Endothelial cell of hepatic sinusoid (primary cell): Measurements from ENCODE around the gene VPS18.

Experiments
- in situ Hi-C: cut with HindIII; loops from 2 replicates; pipeline ENCODE4 v1.10.0; 2017; ENCODE audit warnings: low sequenced_read_pairs

VPS18 gene

GRCh38 chr15:40870716-40871115 lies 23.5 kb upstream of the VPS18 start:
- in situ Hi-C loops, result no loop called here

DNA sequence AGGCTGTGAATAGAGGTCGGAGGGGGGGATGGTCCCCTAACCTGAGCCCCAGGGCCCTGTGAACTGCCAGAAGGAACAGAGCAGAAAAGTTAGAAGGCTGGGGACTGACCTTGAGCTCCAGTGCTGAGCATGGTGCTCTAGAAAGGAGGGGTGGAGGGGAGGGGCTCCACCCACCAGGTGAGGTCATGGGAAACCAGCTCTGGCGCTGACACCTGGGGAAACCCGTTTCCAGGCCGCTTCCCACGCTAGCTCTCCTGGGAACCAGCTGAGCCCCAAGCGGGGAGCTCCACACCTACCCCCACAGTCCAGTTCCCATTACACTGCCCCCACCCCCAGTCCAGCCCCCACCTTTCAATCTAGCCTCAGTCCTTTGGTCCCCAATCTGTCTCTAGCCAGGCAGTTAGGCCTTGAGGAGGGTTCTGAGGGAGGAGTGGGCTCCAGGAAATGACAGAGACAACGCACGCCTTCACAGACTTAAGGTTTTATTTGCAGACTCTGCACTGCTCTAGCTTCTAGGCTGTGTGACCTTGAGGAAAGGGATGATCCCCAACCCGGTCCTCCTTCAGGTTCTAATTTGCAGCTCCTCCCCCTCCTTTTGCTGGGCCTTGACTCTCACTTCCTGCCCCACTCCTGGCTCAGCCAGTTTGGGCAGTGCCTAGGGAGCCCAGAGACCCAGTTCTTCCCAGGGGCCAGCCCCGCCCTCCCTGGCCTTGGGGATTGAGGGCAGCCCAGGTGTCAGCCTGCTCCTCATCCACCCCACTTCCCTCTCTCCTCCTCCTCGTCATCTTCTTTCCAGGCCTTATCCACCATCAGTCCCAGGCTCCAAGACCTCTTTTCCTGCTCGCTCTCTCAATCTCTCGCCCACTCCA lies 22.3 kb upstream of the VPS18 start:
- in situ Hi-C loops, result no loop called here

- in situ Hi-C loops, result no loop called here
Observed at GRCh38 chr15:40872791-40873693, 21.2 kb upstream of the VPS18 start.

DNA sequence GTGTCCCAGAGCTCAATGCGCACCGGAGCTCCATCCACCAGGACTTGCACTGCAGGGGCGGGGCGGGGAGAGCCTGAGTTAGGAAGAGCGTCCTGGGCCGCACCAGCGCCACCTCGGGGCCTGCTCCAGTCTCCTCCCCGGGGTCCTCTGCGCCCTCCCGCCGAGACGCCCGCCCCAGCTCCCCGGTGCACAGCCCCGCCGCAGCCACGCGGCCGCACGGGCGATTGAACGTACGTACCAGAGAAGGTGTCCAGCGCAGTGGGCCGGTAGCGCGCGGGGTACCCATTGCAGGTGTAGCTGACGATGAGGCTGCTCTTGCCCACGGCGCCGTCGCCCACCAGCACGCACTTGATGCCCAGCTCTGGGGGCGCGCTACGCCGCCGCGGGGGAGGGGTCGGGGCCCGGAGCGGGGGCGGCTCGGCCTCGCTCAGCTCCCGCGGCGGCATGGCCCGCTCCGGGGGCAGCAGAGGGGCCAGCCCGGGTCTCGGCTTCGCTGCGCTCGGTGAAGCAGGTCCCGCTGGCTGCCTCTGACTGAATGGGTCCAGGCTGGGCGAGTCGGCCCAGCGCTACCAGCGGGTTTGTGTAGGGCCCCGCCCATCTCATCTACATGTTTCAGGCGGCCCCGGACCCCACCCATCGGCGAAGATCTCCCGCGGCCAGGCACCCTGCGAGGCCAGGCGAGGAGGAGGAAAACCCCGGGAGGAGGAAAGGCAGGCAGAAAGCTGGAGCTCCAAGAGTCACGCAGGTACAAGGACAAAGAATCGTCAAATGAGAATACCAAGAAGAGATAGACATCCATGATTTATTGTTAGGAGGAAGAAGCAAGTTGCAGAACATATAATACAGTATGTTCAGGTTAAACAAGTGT lies 20.3 kb upstream of the VPS18 start, which contains the start of gene RHOV:
RHOV (minus strand) TSS at position 541 of the 868 bp plus-strand sequence; CDS start at position 446, 95 bp downstream.
- in situ Hi-C loops, result no loop called here

DNA sequence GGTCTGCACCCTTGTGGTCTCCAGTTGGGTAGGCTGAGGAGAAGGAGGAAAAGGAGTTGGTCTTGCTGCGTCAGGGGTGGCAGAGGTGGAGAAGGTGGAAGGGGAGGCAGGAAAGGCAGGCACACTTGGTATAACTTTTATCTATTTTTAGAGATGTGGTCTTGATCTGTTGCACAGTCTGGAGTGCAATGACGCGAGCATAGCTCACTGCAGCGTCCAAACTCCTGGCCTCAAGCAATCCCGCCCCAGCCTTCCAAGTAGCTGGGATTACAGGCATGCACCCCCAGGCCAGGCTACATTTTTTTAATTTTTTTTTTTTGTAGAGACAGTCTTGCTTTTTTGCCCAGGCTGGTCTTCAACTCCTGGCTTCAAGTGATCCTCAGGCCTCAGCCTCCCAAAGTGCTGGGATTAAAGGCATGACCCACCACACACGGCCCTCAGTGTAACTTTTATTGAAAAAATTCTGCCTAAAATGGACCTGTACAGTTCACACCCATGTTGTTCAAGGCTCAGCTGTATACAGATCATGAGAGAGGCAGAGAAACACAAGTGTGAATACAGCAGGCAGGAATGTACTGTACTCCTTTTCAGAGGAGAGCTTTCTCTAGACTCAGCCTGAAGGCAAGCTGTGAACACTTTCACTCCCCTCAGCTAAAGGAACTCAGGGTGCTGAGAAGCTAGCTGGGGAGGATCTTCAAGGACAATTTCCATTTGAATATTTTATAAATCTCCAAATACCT lies 18.1 kb upstream of the VPS18 start:
- in situ Hi-C loops, result no loop called here

GRCh38 chr15:40877694-40878093 lies 16.6 kb upstream of the VPS18 start:
- in situ Hi-C loops, result no loop called here

DNA sequence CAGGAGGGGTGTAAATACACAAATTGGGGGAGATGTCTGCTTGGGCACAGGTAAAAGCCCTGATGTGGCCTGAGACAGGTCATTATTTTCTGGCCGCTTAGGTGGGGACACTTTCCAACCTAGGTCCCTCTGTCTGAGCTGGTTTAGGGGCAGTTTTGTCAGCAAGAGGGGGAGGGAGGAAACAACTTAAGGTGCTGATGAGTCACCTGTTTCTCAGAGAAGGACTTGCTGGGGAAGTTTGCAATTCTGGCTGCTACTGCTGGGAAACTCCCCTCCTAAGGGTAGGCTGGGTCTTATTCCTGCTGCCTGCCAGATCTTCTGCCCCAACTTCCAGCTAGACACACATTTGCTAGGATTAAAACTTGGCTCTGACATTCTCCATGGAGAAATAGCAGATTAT lies 15.5 kb upstream of the VPS18 start:
- in situ Hi-C loops, result no loop called here

DNA sequence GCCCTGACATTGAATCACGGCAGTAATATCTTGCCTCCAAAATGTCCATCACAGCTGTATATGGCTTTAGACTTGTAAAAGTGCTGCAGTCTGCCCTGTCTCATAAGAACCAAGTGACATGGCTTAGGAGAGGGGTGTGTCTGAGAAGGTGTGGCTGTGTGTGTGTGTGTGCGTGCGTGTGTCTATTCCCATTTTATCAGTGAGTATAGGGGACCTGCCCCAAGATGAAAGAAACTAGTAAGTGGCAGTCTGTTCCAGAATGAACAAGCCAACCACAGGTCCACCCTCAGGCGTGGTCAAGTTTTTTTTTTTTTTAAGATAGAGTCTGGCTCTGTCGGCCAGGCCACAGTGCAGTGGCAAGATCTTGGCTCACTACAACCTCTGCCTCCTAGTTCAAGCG lies 14.6 kb upstream of the VPS18 start:
- in situ Hi-C loops, result loop anchor here (10.0 kb wide), 2 partner anchors 135 to 175 kb away; no protein-coding TSS in a partner anchor

GRCh38 chr15:40881351-40881750 lies 12.9 kb upstream of the VPS18 start:
- in situ Hi-C loops, result loop anchor here (10.0 kb wide), 2 partner anchors 137 to 177 kb away; no protein-coding TSS in a partner anchor

DNA sequence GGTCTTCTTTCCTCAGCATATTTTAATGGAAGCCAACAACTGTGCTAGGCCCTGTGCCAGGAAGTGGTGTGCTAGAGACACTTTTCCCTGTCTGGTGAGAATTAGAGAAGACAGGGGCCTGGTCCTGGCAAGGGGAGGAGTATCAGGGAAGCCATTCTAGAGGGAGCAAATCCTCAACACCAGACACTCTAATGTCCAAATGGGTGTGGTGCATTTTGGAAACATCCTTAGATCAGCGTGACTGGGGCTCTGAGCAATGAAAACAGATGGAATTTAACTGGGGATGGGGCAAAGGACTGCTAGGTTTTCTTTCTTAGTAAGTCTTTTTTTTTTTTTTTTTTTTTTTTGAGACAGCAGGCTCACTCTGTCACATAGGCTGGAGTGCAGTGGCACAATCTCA lies 7.7 kb upstream of the VPS18 start:
- in situ Hi-C loops, result loop anchor here (5.0 to 10.0 kb wide), 4 partner anchors 49 to 182 kb away; no protein-coding TSS in a partner anchor

DNA sequence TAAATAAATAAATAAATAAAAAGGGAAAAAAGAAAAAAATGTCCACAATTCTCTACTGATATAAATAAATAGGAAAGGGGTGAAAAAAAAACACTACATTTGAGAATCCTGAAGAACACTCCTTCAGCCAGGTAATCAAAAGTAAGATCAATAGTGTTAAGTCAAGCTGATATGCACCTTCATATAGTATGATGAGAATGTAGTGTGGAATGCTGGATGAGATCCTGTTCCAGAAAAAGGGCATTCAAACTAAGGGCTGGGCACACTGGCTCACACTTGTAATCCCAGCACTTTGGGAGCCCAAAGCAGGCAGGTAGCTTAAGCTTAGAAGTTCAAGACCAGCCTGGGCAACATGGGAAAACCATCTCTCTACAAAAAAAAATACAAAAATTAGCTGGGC lies 5.1 kb upstream of the VPS18 start:
- in situ Hi-C loops, result loop anchor here (5.0 to 10.0 kb wide), 4 partner anchors 52 to 184 kb away; no protein-coding TSS in a partner anchor

- in situ Hi-C loops, result no loop called here
Observed at GRCh38 chr15:40891138-40891537, 3.1 kb upstream of the VPS18 start.

GRCh38 chr15:40891810-40892446 lies 2.3 kb upstream of the VPS18 start:
- in situ Hi-C loops, result no loop called here

GRCh38 chr15:40892447-40893012 lies 1.7 kb upstream of the VPS18 start:
- in situ Hi-C loops, result no loop called here

- in situ Hi-C loops, result no loop called here
Observed at GRCh38 chr15:40893019-40893670, 1.1 kb upstream of the VPS18 start.

DNA sequence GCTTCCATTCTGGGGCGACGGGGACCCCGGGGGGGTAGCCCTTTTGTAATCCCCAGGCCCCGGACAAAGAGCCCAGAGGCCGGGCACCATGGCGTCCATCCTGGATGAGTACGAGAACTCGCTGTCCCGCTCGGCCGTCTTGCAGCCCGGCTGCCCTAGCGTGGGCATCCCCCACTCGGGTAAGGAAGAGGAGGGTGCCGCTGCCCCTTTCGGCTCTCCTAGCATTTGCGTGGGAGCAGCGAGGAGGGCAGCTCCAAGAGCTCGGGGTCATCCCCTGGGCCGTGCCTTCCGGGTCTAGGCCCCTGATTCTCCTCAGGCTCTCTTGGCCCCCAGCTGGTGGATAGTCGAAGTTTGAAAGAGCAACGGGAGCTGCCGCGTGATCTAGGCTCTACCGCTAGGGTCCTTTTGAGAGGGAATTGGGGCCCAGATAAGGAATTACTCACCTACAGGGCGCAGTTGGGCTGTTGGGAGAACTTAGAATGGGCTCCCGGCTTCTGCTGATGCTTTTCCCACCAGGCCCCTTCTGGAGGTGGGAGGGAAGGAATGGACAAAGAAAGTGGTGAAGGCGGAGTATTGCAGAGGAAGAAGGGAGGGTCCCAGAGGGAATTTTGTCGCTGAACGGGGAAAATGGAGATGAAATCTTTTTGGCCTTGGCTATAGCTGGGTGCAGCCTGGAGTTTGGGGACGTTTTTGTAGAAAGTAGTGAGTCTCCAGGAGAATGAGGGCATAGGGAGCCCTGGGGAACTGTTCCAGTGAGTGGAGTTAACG lies 615 bp downstream of the VPS18 start:
- in situ Hi-C loops, result no loop called here

- in situ Hi-C loops, result no loop called here
Observed at GRCh38 chr15:40899536-40900207, 5.4 kb downstream of the VPS18 start.
